ENCODE data around the gene VAV3. TPM values are rescaled to one million over a fixed set of nuclear protein-coding genes. Genes with fewer than 3 reads are reported as not detected.

The VAV3 gene
- total and polyA plus RNA-seq, 2 of the 8 experiments (the other 6 are each of a cell fraction or from before 2014, with no cell fraction given), result 2.9 to 7.9 TPM

DNA sequence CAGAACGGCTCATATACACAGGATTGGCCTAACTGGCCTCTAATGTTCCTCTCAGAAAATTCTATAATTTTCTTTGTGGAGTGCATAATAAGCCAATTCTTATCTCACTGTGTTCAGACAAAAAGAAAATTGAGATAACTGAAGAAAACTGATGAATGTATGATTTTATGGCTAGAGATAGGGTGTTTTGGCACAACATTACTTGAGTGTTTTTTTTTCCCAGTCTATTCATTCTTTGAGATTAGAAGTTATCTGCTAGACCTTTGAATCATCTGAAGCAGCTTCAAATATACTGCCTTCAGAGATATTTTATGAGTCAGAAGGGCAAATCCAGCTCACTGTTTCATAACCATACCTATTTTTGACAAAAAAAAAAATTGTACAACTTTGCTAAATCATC lies 85.6 kb downstream of the VAV3 start (continued):
- TF ChIP-seq, protein P1, sequence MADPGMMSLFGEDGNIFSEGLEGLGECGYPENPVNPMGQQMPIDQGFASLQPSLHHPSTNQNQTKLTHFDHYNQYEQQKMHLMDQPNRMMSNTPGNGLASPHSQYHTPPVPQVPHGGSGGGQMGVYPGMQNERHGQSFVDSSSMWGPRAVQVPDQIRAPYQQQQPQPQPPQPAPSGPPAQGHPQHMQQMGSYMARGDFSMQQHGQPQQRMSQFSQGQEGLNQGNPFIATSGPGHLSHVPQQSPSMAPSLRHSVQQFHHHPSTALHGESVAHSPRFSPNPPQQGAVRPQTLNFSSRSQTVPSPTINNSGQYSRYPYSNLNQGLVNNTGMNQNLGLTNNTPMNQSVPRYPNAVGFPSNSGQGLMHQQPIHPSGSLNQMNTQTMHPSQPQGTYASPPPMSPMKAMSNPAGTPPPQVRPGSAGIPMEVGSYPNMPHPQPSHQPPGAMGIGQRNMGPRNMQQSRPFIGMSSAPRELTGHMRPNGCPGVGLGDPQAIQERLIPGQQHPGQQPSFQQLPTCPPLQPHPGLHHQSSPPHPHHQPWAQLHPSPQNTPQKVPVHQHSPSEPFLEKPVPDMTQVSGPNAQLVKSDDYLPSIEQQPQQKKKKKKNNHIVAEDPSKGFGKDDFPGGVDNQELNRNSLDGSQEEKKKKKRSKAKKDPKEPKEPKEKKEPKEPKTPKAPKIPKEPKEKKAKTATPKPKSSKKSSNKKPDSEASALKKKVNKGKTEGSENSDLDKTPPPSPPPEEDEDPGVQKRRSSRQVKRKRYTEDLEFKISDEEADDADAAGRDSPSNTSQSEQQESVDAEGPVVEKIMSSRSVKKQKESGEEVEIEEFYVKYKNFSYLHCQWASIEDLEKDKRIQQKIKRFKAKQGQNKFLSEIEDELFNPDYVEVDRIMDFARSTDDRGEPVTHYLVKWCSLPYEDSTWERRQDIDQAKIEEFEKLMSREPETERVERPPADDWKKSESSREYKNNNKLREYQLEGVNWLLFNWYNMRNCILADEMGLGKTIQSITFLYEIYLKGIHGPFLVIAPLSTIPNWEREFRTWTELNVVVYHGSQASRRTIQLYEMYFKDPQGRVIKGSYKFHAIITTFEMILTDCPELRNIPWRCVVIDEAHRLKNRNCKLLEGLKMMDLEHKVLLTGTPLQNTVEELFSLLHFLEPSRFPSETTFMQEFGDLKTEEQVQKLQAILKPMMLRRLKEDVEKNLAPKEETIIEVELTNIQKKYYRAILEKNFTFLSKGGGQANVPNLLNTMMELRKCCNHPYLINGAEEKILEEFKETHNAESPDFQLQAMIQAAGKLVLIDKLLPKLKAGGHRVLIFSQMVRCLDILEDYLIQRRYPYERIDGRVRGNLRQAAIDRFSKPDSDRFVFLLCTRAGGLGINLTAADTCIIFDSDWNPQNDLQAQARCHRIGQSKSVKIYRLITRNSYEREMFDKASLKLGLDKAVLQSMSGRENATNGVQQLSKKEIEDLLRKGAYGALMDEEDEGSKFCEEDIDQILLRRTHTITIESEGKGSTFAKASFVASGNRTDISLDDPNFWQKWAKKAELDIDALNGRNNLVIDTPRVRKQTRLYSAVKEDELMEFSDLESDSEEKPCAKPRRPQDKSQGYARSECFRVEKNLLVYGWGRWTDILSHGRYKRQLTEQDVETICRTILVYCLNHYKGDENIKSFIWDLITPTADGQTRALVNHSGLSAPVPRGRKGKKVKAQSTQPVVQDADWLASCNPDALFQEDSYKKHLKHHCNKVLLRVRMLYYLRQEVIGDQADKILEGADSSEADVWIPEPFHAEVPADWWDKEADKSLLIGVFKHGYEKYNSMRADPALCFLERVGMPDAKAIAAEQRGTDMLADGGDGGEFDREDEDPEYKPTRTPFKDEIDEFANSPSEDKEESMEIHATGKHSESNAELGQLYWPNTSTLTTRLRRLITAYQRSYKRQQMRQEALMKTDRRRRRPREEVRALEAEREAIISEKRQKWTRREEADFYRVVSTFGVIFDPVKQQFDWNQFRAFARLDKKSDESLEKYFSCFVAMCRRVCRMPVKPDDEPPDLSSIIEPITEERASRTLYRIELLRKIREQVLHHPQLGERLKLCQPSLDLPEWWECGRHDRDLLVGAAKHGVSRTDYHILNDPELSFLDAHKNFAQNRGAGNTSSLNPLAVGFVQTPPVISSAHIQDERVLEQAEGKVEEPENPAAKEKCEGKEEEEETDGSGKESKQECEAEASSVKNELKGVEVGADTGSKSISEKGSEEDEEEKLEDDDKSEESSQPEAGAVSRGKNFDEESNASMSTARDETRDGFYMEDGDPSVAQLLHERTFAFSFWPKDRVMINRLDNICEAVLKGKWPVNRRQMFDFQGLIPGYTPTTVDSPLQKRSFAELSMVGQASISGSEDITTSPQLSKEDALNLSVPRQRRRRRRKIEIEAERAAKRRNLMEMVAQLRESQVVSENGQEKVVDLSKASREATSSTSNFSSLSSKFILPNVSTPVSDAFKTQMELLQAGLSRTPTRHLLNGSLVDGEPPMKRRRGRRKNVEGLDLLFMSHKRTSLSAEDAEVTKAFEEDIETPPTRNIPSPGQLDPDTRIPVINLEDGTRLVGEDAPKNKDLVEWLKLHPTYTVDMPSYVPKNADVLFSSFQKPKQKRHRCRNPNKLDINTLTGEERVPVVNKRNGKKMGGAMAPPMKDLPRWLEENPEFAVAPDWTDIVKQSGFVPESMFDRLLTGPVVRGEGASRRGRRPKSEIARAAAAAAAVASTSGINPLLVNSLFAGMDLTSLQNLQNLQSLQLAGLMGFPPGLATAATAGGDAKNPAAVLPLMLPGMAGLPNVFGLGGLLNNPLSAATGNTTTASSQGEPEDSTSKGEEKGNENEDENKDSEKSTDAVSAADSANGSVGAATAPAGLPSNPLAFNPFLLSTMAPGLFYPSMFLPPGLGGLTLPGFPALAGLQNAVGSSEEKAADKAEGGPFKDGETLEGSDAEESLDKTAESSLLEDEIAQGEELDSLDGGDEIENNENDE (IDR thresholded peaks at IDR 0.05; ENCODE audit: insufficient replicate concordance, low read length), result no peak
- TF ChIP-seq SRF (IDR thresholded peaks at IDR 0.05; ENCODE audit: low read depth, low read length) (no peak), TEAD4 (IDR thresholded peaks at IDR 0.05; ENCODE audit: low read depth, low read length) (no peak), BRCA1 (IDR thresholded peaks at IDR 0.05; ENCODE audit: low read depth, low read length) (no peak)
- TF ChIP-seq, protein P2, sequence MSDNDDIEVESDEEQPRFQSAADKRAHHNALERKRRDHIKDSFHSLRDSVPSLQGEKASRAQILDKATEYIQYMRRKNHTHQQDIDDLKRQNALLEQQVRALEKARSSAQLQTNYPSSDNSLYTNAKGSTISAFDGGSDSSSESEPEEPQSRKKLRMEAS (IDR thresholded peaks at IDR 0.05), result no peak
